HEK293T (cell line): Measurements from ENCODE around the gene RAB11FIP4.

Experiments
- ELF4 ChIP-seq: fragments of 450-650 bp; IDR thresholded peaks from 2 replicates; pipeline ENCODE4 v1.6.1; 2017; ENCODE audit warnings: antibody characterized with exemption
- SP1 ChIP-seq: fragments of 450-650 bp; IDR thresholded peaks from 2 replicates; pipeline ENCODE4 v1.6.1; 2017
- SUZ12 ChIP-seq: fragments of 450-650 bp; IDR thresholded peaks from 2 replicates; pipeline ENCODE4 v1.6.1; 2016; ENCODE audit warnings: mild to moderate bottlenecking

DNA sequence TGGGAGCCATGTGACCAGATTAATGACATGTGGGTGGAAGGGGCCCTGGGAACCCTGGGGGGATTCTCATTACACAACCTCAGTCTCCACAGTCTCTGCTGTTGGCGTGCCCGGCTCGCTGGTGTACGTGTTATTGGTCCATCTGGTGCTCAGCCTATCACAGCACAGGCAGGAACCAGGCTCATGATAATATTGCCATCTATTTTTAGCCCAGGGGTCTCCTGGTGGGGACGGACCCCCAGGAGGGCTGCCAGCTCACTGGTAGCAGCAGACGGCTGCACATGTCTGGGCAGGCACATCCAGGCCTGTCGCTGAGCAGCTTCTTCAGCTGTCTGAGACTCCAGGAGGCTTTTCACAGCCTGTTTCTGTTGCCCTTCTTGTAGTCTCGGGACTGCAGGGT, 123.8 kb downstream of the RAB11FIP4 start:
- TF ChIP-seq ELF4 (no peak), SUZ12 (no peak), SP1 (no peak)
